CD4-positive, alpha-beta memory T cell (primary cell): Measurements from ENCODE around the gene AXDND1. TPM values are rescaled to one million over a fixed set of nuclear protein-coding genes. Genes with fewer than 3 reads are reported as not detected.

ENCODE experiments used
- CTCF ChIA-PET: fragments of 350-600 bp; sonication (Branson Sonifier 250); formaldehyde crosslinking; loops from one replicate; lab custom pipeline; 2021; ENCODE audit warnings: inconsistent platforms; ENCODE audit not compliant: partially characterized antibody; lab: Charles Lee
- POLR2A ChIA-PET: fragments of 350-600 bp; sonication (Branson Sonifier 250); formaldehyde crosslinking; loops from one replicate; lab custom pipeline; 2021; ENCODE audit not compliant: partially characterized antibody; lab: Charles Lee
- DNase-seq, 5 donors: peaks; one replicate each; pipeline versions ENCODE4 v3.0.0 to v3.0.0-alpha.2; 2020 to 2022; ENCODE audit warnings: mixed read lengths in 1 of 5
- H3K27ac ChIP-seq: one replicate; pipeline ENCODE4 v1.7.0; 2013; ENCODE audit warnings: low read depth, low read length
- H3K27me3 ChIP-seq: 2 replicates; pipeline ENCODE4 v1.7.0; 2013; ENCODE audit warnings: mild to moderate bottlenecking, low read length, moderate library complexity; ENCODE audit not compliant: insufficient read depth
- H3K36me3 ChIP-seq: 2 replicates; pipeline ENCODE4 v1.7.0; 2013; ENCODE audit warnings: mild to moderate bottlenecking, low read length, moderate library complexity; ENCODE audit not compliant: insufficient read depth
- H3K4me1 ChIP-seq: 2 replicates; pipeline ENCODE4 v1.7.0; 2013; ENCODE audit warnings: mild to moderate bottlenecking, low read length, moderate library complexity; ENCODE audit not compliant: insufficient read depth
- H3K4me3 ChIP-seq, 2 donors: one replicate each; pipeline ENCODE4 v1.7.0; 2013; ENCODE audit warnings: low read length in 2 of 2, mild to moderate bottlenecking in 1 of 2
- H3K9me3 ChIP-seq, 2 donors: one replicate each; pipeline ENCODE4 v1.7.0; 2013; ENCODE audit warnings: low read length in 2 of 2, control low read depth in 1 of 2; ENCODE audit not compliant: control insufficient read depth in 1 of 2
- H3K27ac Mint-ChIP-seq, 7 donors: one replicate each; pipeline ENCODE4 v1.8.0; 2020 to 2021; ENCODE audit warnings: mixed read lengths in 7 of 7, mild to moderate bottlenecking in 6 of 7, inconsistent platforms in 3 of 7, moderate library complexity in 3 of 7
- H3K27me3 Mint-ChIP-seq, 2 donors: one replicate each; pipeline ENCODE4 v1.8.0; 2020 to 2021; ENCODE audit warnings: mixed read lengths in 2 of 2
- H3K36me3 Mint-ChIP-seq, 2 donors: one replicate each; pipeline ENCODE4 v1.8.0; 2020 to 2021; ENCODE audit warnings: mixed read lengths in 2 of 2, inconsistent platforms in 1 of 2, mild to moderate bottlenecking in 1 of 2
- H3K4me1 Mint-ChIP-seq, 4 donors: one replicate each; pipeline ENCODE4 v1.8.0; 2020 to 2021; ENCODE audit warnings: mixed read lengths in 4 of 4, mild to moderate bottlenecking in 1 of 4
- H3K4me3 Mint-ChIP-seq, 8 donors: one replicate each; pipeline ENCODE4 v1.8.0; 2020 to 2021; ENCODE audit warnings: mixed read lengths in 8 of 8, mild to moderate bottlenecking in 7 of 8, moderate library complexity in 6 of 8, inconsistent platforms in 3 of 8
- H3K9me3 Mint-ChIP-seq, 8 donors: one replicate each; pipeline ENCODE4 v1.8.0; 2020 to 2021; ENCODE audit warnings: mixed read lengths in 8 of 8, mild to moderate bottlenecking in 5 of 8, inconsistent platforms in 3 of 8, moderate library complexity in 1 of 8
- intact Hi-C: fragments of 100-400 bp; cut with micrococcal nuclease; formaldehyde crosslinking; loops from one replicate; pipeline ENCODE4 v1.15.1; 2023
- polyA plus RNA-seq, 2 donors: library from polyadenylated mRNA; unstranded; fragments of 300-500 nt; fragmentation: Illumina TruSeq; gene quantifications; one replicate each; pipeline ENCODE4 v1.2.3, GENCODE V29; 2021
- total RNA-seq, 2 experiments: library from RNA; stranded (reverse); gene quantifications; one replicate each; pipeline ENCODE4 v1.2.3, GENCODE V29; 2021

Gene AXDND1
- total and polyA plus RNA-seq, 4 experiments from 2014 or later, result 0.44 to 1.3 TPM; not detected in 2

GRCh38 chr1:179541774-179542173, 176.0 kb downstream of the AXDND1 start:
- Mint-ChIP-seq H3K9me3 (peaks cover 0 to 11% (median 4%) of the 10 kb centered on the region in 8 donors), H3K4me1 (no peaks in the 10 kb centered on the region), H3K27me3 (peaks cover 4 to 9% of the 10 kb centered on the region in 2 donors), H3K27ac (no peak overlapping the region), H3K4me3 (no peak overlapping the region), H3K36me3 (no peaks in the 10 kb centered on the region)
- H3K36me3 ChIP-seq, result no peaks in the 10 kb centered on the region
- no peak overlapping the region for H3K4me3 ChIP-seq
- H3K27me3 ChIP-seq, result no peaks in the 10 kb centered on the region
- ChIA-PET POLR2A (no interaction called here), CTCF (no interaction called here)
- no peak overlapping the region for H3K27ac ChIP-seq
- no peaks in the 10 kb centered on the region for H3K4me1 ChIP-seq
- H3K9me3 ChIP-seq, result no peaks in the 10 kb centered on the region
- no peak for DNase-seq
- intact Hi-C loops, result no loop called here

DNA sequence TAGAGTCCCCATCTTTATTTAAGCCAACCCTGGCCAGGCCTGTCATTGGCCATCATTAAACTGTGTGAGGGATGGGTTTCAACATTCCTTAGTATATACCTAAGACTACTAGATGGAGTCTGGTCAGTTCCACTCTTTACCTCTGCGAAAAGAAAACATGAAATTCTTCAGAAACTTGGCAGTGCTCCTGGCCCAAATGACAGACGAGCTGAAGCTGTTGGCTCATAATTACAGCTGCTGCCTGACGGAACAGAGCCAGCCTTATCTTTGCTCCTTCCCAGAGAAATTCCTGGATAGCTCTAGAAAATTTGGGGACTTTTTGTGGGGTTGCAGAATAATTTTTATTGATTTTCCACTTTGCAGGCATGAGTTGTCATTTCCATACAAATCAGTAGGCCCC, 179.6 kb downstream of the AXDND1 start:
- no peaks in the 10 kb centered on the region for H3K9me3 ChIP-seq
- Mint-ChIP-seq H3K9me3 (peaks cover 0 to 4% (median 0%) of the 10 kb centered on the region in 8 donors), H3K4me3 (no peak overlapping the region), H3K27me3 (peaks cover 3 to 9% of the 10 kb centered on the region in 2 donors), H3K4me1 (no peaks in the 10 kb centered on the region), H3K36me3 (no peaks in the 10 kb centered on the region), H3K27ac (no peak overlapping the region)
- H3K27ac ChIP-seq, result no peak overlapping the region
- H3K36me3 ChIP-seq, result no peaks in the 10 kb centered on the region
- H3K4me3 ChIP-seq, result no peak overlapping the region
- no peaks in the 10 kb centered on the region for H3K27me3 ChIP-seq
- ChIA-PET CTCF (no interaction called here), POLR2A (no interaction called here)
- intact Hi-C loops, result no loop called here
- no peak for DNase-seq
- no peaks in the 10 kb centered on the region for H3K4me1 ChIP-seq

GRCh38 chr1:179547021-179547535, 181.3 kb downstream of the AXDND1 start:
- no peaks in the 10 kb centered on the region for H3K4me1 Mint-ChIP-seq
- no peak overlapping the region for H3K27ac ChIP-seq
- no peaks in the 10 kb centered on the region for H3K9me3 ChIP-seq
- ChIA-PET POLR2A (no interaction called here), CTCF (no interaction called here)
- H3K4me3 ChIP-seq, result no peak overlapping the region
- no peaks in the 10 kb centered on the region for H3K36me3 Mint-ChIP-seq
- DNase-seq, result no peak
- H3K27ac Mint-ChIP-seq, result no peak overlapping the region
- H3K4me1 ChIP-seq, result no peaks in the 10 kb centered on the region
- H3K27me3 Mint-ChIP-seq, result peaks cover 3 to 9% of the 10 kb centered on the region in 2 donors
- intact Hi-C loops, result no loop called here
- H3K9me3 Mint-ChIP-seq, result peaks cover 0 to 4% (median 0%) of the 10 kb centered on the region in 8 donors
- no peaks in the 10 kb centered on the region for H3K36me3 ChIP-seq
- no peaks in the 10 kb centered on the region for H3K27me3 ChIP-seq
- no peak overlapping the region for H3K4me3 Mint-ChIP-seq

GRCh38 chr1:179548666-179549367, 183.0 kb downstream of the AXDND1 start:
- no peak for DNase-seq
- CTCF ChIA-PET, result no interaction called here
- Mint-ChIP-seq H3K4me1 (no peaks in the 10 kb centered on the region), H3K27ac (no peak overlapping the region), H3K9me3 (no peaks in the 10 kb centered on the region), H3K36me3 (no peaks in the 10 kb centered on the region), H3K4me3 (no peak overlapping the region), H3K27me3 (peaks cover 0 to 4% of the 10 kb centered on the region in 2 donors)
- intact Hi-C loops, result no loop called here
- H3K4me3 ChIP-seq, result no peak overlapping the region
- no peaks in the 10 kb centered on the region for H3K4me1 ChIP-seq
- no peak overlapping the region for H3K27ac ChIP-seq
- POLR2A ChIA-PET, result no interaction called here
- no peaks in the 10 kb centered on the region for H3K9me3 ChIP-seq
- no peaks in the 10 kb centered on the region for H3K36me3 ChIP-seq
- no peaks in the 10 kb centered on the region for H3K27me3 ChIP-seq

DNA sequence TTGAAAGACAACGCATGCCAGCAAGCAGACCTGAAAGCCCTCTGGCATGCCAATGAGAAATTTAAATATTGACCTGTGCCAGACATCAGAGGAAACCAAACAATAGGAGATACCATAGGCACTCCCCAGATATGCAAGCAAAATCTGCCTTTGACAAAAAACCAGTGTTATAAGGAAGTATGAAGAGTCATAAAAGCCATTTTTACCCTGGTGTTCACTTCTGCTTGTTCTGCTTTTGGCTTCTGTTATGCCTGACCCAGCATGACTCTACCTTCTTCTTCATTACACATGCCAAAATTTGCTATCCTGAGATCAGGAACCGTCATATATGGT, 183.6 kb downstream of the AXDND1 start:
- no peak overlapping the region for H3K27ac ChIP-seq
- H3K9me3 ChIP-seq, result no peaks in the 10 kb centered on the region
- Mint-ChIP-seq H3K36me3 (no peaks in the 10 kb centered on the region), H3K4me1 (no peaks in the 10 kb centered on the region), H3K4me3 (no peak overlapping the region), H3K9me3 (no peaks in the 10 kb centered on the region), H3K27ac (no peak overlapping the region), H3K27me3 (peaks cover 0 to 4% of the 10 kb centered on the region in 2 donors)
- intact Hi-C loops, result no loop called here
- no peak overlapping the region for H3K4me3 ChIP-seq
- POLR2A ChIA-PET, result no interaction called here
- CTCF ChIA-PET, result no interaction called here
- no peaks in the 10 kb centered on the region for H3K36me3 ChIP-seq
- no peaks in the 10 kb centered on the region for H3K27me3 ChIP-seq
- no peak for DNase-seq
- no peaks in the 10 kb centered on the region for H3K4me1 ChIP-seq

GRCh38 chr1:179550746-179551682, 185.2 kb downstream of the AXDND1 start:
- Histone ChIP-seq H3K27me3 (no peaks in the 10 kb centered on the region), H3K27ac (no peak overlapping the region), H3K9me3 (no peaks in the 10 kb centered on the region), H3K4me1 (no peaks in the 10 kb centered on the region), H3K4me3 (no peak overlapping the region), H3K36me3 (no peaks in the 10 kb centered on the region)
- H3K4me3 Mint-ChIP-seq, result no peak overlapping the region
- POLR2A ChIA-PET, result no interaction called here
- peaks cover 0 to 4% (median 0%) of the 10 kb centered on the region in 8 donors for H3K9me3 Mint-ChIP-seq
- CTCF ChIA-PET, result interaction anchor here (0.5 kb wide), 1 partner anchor 59 kb away, joined by 3 read pairs; no protein-coding TSS in a partner anchor
- H3K27me3 Mint-ChIP-seq, result peaks cover 0 to 2% of the 10 kb centered on the region in 2 donors
- H3K27ac Mint-ChIP-seq, result no peak overlapping the region
- intact Hi-C loops, result no loop called here
- no peak for DNase-seq
- H3K36me3 Mint-ChIP-seq, result no peaks in the 10 kb centered on the region
- H3K4me1 Mint-ChIP-seq, result no peaks in the 10 kb centered on the region

DNA sequence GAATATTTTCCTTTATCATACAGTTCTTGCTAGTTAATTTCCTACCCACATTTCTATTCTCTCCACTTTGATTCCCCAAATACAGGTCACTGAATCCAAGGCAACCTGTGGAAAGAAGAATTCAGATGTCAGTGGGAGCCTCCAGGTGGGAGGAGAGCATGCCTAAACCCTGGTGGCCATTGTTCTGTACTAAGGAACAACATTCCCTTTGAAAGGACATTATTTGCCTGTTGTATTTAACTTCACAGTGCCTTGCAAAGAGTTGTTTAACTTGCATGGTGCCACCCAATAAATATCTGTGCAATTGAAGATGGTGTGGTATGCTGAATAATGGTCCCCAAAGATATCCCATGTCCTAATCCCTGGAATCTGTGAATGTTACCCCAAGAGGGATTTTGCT, 188.7 kb downstream of the AXDND1 start:
- H3K27me3 ChIP-seq, result no peaks in the 10 kb centered on the region
- H3K27ac ChIP-seq, result no peak overlapping the region
- H3K4me1 ChIP-seq, result no peaks in the 10 kb centered on the region
- H3K9me3 ChIP-seq, result no peaks in the 10 kb centered on the region
- Mint-ChIP-seq H3K4me1 (no peaks in the 10 kb centered on the region), H3K27me3 (peaks cover 3 to 4% of the 10 kb centered on the region in 2 donors), H3K27ac (no peak overlapping the region), H3K4me3 (no peak overlapping the region), H3K36me3 (no peaks in the 10 kb centered on the region), H3K9me3 (peaks cover 0 to 4% (median 0%) of the 10 kb centered on the region in 8 donors)
- DNase-seq, result no peak
- POLR2A ChIA-PET, result no interaction called here
- intact Hi-C loops, result no loop called here
- H3K36me3 ChIP-seq, result no peaks in the 10 kb centered on the region
- CTCF ChIA-PET, result no interaction called here
- no peak overlapping the region for H3K4me3 ChIP-seq
